ENCODE measurements around the gene SDR39U1.

DNA sequence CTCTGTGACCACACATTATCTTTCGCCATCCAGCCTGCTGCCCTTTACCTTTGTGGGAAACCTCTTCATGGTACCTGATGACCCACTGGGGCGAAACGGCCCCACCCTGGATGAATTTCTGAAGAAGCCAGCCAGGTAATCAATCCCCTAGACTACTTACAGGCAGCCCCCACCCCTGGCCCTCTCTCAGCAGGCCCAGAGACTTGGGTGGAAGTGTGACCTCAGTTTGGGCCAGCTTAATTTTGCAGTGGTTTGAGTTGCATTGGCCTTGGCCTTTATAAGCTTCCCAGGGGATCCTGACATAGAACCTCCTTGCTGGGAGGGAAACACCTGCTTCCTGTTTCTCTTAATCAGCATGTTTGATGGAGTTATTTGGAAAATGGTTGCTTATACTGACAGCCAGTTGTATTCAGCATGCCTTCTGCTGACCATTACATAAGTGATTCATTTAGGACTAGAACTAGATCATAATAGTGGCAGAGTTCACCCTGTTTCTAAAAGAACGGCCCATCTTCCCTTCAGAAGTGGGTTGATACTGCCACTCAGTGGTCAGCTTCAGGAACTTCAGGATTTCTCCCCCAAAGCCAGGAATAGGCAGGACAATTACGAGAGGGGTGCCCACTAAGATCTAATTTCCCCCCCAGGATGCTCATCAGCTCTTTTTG lies 6.1 kb downstream of the SDR39U1 start:
- TF ChIP-seq EZH2 (IDR thresholded peaks at IDR 0.05) (no peak), POLR2AphosphoS5 (IDR thresholded peaks at IDR 0.05; ENCODE audit: borderline replicate concordance, low read depth, low read length) (peak; percentile 37; the same call in 1 of the 2 replicates)
